Esophagus (tissue), 2 donors: ENCODE data around the gene MARS2. TPM values are rescaled to one million over a fixed set of nuclear protein-coding genes. Genes with fewer than 3 reads are reported as not detected.
"Not testable (repeated sequence)": the region's sequence is repeated elsewhere in the genome, so short reads cannot be mapped to it uniquely, and the experiment has no call there.

Experiments used
- H3K27ac ChIP-seq, 2 donors: one replicate each; pipeline ENCODE4 v1.5.1; 2013; ENCODE audit warnings: low read depth in 2 of 2, mild to moderate bottlenecking in 2 of 2, inconsistent platforms in 1 of 2, low read length in 1 of 2, moderate library complexity in 1 of 2
- H3K27me3 ChIP-seq, 2 donors: one replicate each; pipeline ENCODE4 v1.6.1; 2013; ENCODE audit warnings: low read length in 2 of 2, control low read depth in 1 of 2, mild to moderate bottlenecking in 1 of 2; ENCODE audit not compliant: insufficient read depth in 2 of 2, control insufficient read depth in 1 of 2
- H3K36me3 ChIP-seq, 2 donors: one replicate each; pipeline ENCODE4 v1.6.1; 2013; ENCODE audit warnings: low read length in 1 of 2; ENCODE audit not compliant: control insufficient read depth in 2 of 2, insufficient read depth in 2 of 2
- H3K4me1 ChIP-seq, 2 donors: one replicate each; pipeline ENCODE4 v1.6.1; 2013; ENCODE audit warnings: low read length in 1 of 2; ENCODE audit not compliant: control insufficient read depth in 2 of 2, insufficient read depth in 2 of 2
- H3K4me3 ChIP-seq, 2 donors: one replicate each; pipeline ENCODE4 v1.5.1; 2013; ENCODE audit warnings: low read length in 2 of 2, mild to moderate bottlenecking in 2 of 2, low read depth in 1 of 2, moderate library complexity in 1 of 2
- H3K9me3 ChIP-seq, 2 donors: one replicate each; pipeline ENCODE4 v1.6.1; 2013; ENCODE audit warnings: mild to moderate bottlenecking in 2 of 2, low read depth in 1 of 2, low read length in 1 of 2, moderate library complexity in 1 of 2; ENCODE audit not compliant: control insufficient read depth in 2 of 2, insufficient read depth in 1 of 2
- WGBS, 2 donors: extraction: QIAGEN DNeasy Blood & Tissue Kit; methylation state at CpG; one replicate each; pipeline ENCODE4 v1.1.7; 2013; 5-methylcytosine and 5-hydroxymethylcytosine counted together
- polyA plus RNA-seq, 2 donors: library from polyadenylated mRNA; stranded (reverse); fragments of 200-250 nt; gene quantifications; one replicate each; pipeline ENCODE4 v1.2.3, GENCODE V29; 2013
- donor health status: healthy with polysubstance abuse.
- donor health status: Bipolar disorder and iron deficiency.

MARS2 gene
- polyA plus RNA-seq, 2 donors = 2.1 to 4.1 TPM

DNA sequence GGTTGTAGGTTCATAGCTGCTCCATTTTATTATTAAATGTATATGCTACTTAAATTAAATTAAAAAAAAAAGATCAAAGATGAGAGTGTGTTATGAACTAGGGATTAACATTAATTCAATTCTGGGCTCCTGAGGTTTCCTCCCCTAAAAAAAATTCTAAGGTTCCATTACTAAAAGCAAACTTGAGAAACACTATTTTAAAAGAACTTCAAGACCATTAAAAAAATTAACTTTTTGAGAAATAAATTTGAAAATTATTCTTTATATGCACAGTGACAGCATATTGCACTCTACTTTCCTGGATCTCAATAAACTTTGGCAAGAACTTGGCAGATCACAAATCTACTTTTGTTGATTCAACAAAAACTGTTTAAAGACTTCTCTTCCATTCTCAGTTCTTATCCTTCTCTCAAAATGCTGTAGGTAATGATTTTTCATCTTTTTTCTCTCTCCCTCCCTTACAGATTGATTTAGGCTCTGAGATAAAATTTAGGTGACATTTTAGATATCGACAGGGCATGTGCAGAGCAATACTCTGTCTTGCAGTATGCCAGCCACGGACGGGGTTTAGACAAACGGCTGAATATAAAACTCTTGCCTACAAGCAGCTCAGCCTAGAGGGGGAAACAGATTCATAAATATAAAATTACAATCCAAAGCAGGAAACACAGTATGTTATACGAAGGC lies 592 bp upstream of the MARS2 start:
- H3K4me3 ChIP-seq = peak overlapping the region; percentile 44 to 74
- peak overlapping the region; percentile 65 to 87 for H3K27ac ChIP-seq
- H3K4me1 ChIP-seq = peaks cover 2 to 4% of the 10 kb centered on the region in 2 donors
- H3K27me3 ChIP-seq = no peaks in the 10 kb centered on the region
- no peaks in the 10 kb centered on the region for H3K9me3 ChIP-seq
- H3K36me3 ChIP-seq = no peaks in the 10 kb centered on the region
- WGBS, 2 donors = 0 to 1% methylated on average over 5 of the region's 5 CpGs

DNA sequence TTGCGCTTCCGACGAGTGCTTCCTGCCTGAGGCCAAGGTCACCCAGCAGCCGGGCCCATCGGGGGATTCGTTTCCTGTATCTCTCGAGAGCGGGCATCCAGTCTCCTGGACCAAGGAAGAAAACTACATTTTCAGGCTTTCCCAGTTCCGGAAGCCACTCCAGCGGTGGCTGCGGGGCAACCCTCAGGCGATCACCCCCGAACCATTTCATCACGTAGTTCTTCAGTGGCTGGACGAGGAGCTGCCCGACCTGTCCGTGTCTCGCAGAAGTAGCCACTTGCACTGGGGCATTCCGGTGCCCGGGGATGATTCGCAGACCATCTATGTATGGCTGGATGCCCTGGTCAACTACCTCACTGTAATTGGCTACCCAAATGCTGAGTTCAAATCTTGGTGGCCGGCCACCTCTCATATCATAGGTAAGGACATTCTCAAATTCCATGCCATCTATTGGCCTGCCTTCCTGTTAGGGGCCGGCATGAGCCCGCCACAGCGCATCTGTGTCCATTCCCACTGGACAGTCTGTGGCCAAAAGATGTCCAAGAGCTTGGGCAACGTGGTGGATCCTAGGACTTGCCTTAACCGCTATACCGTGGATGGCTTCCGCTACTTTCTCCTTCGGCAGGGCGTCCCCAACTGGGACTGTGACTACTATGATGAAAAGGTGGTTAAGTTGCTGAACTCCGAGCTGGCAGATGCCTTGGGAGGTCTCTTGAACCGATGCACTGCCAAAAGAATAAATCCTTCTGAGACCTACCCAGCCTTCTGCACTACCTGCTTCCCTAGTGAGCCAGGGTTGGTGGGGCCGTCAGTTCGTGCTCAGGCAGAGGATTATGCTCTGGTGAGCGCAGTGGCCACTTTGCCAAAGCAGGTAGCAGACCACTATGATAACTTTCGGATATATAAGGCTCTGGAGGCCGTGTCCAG lies 1.0 kb downstream of the MARS2 start:
- 13 to 15% methylated on average over 38 of the region's 38 CpGs for WGBS, 2 donors
- Histone ChIP-seq H3K36me3 (no peaks in the 10 kb centered on the region), H3K4me1 (peaks cover 2 to 4% of the 10 kb centered on the region in 2 donors)

DNA sequence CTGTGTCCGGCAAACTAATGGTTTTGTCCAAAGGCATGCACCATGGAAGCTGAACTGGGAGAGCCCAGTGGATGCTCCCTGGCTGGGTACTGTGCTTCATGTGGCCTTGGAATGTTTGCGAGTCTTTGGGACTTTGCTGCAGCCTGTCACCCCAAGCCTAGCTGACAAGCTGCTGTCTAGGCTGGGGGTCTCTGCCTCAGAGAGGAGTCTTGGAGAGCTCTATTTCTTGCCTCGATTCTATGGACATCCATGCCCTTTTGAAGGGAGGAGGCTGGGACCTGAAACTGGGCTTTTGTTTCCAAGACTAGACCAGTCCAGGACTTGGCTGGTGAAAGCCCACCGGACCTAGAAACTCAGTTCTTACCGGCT lies 1.7 kb downstream of the MARS2 start:
- H3K27me3 ChIP-seq = no peaks in the 10 kb centered on the region
- H3K36me3 ChIP-seq = peaks cover 0 to 4% of the 10 kb centered on the region in 2 donors
- no peaks in the 10 kb centered on the region for H3K9me3 ChIP-seq
- H3K4me1 ChIP-seq = peaks cover 2 to 4% of the 10 kb centered on the region in 2 donors
- WGBS, 2 donors = 46 to 53% methylated on average over 5 of the region's 5 CpGs
- H3K27ac ChIP-seq = no peak overlapping the region
- H3K4me3 ChIP-seq = peak overlapping the region; percentile 74 to 95

More for the DNA sequence above, 1.0 kb downstream of the MARS2 start:
- H3K27me3 ChIP-seq = no peaks in the 10 kb centered on the region
- H3K9me3 ChIP-seq = no peaks in the 10 kb centered on the region
- H3K4me3 ChIP-seq = peak overlapping the region; percentile 74 to 95
- H3K27ac ChIP-seq = peak overlapping the region; percentile 52 to 56

DNA sequence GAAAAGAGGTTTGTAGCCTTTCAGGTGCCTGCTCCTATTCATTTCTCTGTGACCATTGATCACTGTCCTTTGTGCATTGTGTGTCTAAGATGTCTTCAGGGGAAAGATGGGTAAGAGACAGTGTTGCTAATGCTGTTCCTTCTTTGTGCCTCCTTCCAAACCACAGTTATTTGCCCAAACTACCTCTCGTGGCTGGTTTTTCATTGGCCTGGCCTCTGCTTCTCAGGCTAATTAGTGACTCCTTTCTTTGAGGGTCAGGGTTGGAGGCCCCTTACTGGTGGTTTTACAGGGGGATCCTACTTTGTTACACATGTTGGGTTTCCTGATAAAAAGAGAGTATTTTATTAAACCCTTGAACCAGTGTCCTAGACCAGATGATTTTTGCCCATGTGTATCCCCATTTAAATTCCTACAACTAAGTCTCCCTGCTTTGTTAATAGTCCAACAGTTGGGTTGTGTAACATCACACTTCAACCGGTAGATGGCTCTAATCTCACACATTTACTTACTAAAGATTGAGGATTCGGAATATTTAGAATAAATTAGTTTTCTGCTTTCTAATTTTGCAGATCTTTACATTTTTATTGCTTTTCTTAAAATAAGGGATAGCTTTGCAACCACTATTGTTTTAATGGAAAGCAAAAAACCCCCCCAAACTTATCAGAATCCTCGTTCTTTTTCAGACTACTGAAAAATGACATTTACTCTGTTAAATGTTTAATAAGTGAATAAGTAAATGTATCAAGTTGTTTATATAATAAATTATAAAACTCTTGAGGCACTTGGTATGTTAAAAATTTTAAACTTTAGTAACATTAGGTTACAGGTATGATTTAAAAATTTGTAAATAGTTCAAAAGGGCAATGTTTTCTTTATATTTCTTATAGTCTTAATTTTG lies 2.4 kb downstream of the MARS2 start:
- Histone ChIP-seq H3K4me1 (peaks cover 2 to 4% of the 10 kb centered on the region in 2 donors), H3K27me3 (no peaks in the 10 kb centered on the region), H3K36me3 (peaks cover 0 to 4% of the 10 kb centered on the region in 2 donors), H3K9me3 (no peaks in the 10 kb centered on the region), H3K4me3 (peak overlapping the region in 1 of 2 donors; percentile 74), H3K27ac (no peak overlapping the region)
- WGBS, 2 donors = 6% methylated on average over 4 of the region's 4 CpGs

DNA sequence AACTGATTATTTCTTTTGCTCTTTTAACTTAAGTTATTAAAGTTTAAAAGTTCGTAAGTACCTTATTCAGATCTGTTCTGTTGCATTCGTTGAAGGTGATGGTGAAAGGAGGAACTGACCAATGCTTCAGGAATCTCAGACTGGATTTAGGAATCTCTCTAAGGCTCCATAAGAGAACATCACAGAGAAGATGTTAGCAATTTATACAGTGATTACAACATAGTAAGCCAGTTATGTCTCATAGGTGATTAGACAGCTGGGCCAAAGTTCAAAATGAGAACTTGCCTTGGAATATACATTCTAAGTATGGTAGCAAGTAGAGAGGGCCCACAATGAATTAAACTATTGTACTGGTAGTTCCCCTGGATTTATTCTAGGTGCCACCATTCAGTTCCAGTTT lies 3.2 kb downstream of the MARS2 start:
- Histone ChIP-seq H3K36me3 (peaks cover 0 to 4% of the 10 kb centered on the region in 2 donors), H3K9me3 (no peaks in the 10 kb centered on the region), H3K4me1 (peaks cover 2 to 4% of the 10 kb centered on the region in 2 donors), H3K4me3 (no peak overlapping the region), H3K27me3 (no peaks in the 10 kb centered on the region), H3K27ac (no peak overlapping the region)
- WGBS, 2 donors = 45 to 47% methylated on average over 2 of the region's 2 CpGs

DNA sequence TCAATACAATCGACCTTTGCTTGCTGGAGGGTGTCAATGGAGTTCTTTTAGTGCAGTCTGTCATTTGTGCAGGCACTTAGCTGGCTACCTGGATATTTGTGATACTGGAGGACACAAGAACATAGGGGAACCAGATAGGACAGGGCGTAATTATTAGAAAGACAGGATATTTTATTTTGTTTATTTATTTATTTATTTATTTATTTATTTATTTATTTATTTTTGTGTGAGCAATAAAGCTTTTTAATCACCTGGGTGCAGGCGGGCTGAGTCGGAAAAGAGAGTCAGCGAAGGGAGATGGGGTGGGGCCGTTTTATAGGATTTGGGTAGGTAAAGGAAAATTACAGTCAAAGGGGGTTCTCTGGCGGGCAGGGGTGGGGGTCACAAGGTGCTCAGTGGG lies 4.0 kb downstream of the MARS2 start:
- not testable (repeated sequence) for H3K36me3 ChIP-seq, H3K4me3 ChIP-seq, H3K27ac ChIP-seq, H3K27me3 ChIP-seq, H3K4me1 ChIP-seq, H3K9me3 ChIP-seq
- 88 to 93% methylated on average over 7 of the region's 7 CpGs for WGBS, 2 donors

DNA sequence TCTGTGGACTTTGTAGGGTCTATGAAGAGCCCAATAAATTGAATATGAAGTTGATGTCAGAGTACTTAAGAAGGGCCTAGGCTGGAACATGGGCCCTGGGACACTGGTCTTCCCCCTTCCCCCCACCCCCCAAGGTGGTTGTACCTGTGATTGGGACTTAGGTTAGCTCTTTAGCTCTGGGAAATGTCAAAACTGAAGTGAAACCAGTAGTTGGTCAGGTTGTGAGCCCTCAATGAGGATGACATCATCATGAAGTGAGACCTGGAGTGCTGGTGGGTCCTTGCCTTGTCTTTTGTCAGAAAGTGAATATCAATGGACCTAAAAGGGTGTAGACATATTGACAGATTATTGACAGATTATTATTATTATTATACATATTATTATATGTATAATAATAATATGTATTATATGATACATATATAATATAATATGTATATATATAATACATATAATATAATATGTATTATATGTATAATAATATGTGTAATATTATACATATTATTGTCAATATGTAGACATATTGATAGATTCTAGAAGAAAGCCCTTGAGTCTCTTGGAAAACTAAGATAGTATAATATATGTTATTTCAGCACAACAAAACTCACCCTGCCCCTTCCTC lies 5.4 kb downstream of the MARS2 start:
- H3K4me1 ChIP-seq = peaks cover 2 to 4% of the 10 kb centered on the region in 2 donors
- no peak overlapping the region for H3K4me3 ChIP-seq
- H3K27me3 ChIP-seq = no peaks in the 10 kb centered on the region
- no peak overlapping the region for H3K27ac ChIP-seq
- H3K9me3 ChIP-seq = no peaks in the 10 kb centered on the region
- peaks cover 0 to 4% of the 10 kb centered on the region in 2 donors for H3K36me3 ChIP-seq

DNA sequence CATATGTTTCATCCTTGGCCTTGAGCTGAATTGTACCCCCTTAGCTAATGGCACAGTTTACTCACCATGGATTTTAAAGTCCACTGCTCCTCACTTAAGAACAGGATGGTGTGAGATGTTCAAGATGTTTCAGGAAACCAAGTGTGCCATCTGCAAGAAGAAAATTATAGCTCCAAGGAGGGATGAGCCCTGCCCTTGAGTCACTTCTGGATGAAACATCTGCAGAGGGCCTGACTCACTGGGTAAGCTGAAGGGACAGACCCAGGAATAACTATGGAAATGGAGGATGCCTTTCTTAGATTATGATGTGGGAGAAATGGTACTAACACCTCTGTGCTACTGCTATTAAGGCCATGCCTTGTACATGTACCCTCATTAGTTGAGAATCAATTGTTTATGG lies 6.4 kb downstream of the MARS2 start:
- Histone ChIP-seq H3K36me3 (peaks cover 0 to 4% of the 10 kb centered on the region in 2 donors), H3K27me3 (no peaks in the 10 kb centered on the region), H3K9me3 (no peaks in the 10 kb centered on the region), H3K4me3 (no peak overlapping the region), H3K27ac (no peak overlapping the region), H3K4me1 (peaks cover under 1 to 2% of the 10 kb centered on the region in 2 donors)

DNA sequence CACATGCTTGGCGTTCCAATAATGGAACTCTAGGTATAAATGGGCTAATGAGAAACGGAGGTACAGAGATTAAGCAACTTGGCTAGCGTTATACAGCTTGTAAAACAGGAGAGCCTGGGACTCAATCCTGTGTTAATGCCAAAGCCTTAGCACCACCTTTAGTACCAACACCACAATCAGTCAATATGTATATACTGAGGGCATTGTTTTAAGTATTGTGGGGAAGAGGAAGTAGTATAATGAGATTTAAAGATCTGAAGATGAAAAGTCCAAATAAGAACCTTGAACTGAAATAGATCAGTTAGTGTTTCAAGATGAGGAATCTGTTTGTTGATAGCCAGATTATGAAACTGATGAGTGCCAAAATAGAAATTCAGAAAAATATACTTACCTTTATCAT lies 8.1 kb downstream of the MARS2 start:
- no peaks in the 10 kb centered on the region for H3K4me1 ChIP-seq
- 91 to 95% methylated on average over 3 of the region's 3 CpGs for WGBS, 2 donors
- H3K4me3 ChIP-seq = no peak overlapping the region
- H3K27ac ChIP-seq = no peak overlapping the region
- H3K27me3 ChIP-seq = no peaks in the 10 kb centered on the region
- no peaks in the 10 kb centered on the region for H3K9me3 ChIP-seq
- H3K36me3 ChIP-seq = peaks cover 0 to 4% of the 10 kb centered on the region in 2 donors
